NCI-H82 treated with DMSO at 0.1 percent for 48 hours (cell line): ENCODE measurements around the gene SCO1.
"Not testable (repeated sequence)": the region's sequence is repeated elsewhere in the genome, so short reads cannot be mapped to it uniquely, and the experiment has no call there.

Source experiments
- DNase-seq: peaks from one replicate; lab custom pipeline; 2025; ENCODE audit not compliant: unreplicated experiment; lab: John Stamatoyannopoulos, UW

The SCO1 gene

DNA sequence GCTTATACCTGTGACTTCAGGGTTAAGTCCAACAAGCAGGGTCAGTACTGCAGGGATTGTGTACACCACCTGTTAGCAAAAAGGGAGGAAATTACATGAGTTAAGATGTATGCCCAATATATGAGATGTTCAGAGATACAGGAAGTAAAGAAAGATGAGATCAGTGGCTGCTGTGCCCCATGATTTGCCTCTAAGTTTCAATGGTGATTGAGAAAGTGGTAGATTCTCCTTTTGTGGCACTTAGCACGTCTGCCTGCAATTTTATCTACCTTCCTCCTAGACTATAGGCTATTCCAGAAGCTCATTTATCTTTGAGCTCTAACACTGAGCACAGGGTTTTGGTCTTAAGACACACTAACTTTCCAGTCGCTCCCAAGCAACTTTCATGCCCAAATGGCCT lies 28.9 kb upstream of the SCO1 start:
- no peak for DNase-seq

DNA sequence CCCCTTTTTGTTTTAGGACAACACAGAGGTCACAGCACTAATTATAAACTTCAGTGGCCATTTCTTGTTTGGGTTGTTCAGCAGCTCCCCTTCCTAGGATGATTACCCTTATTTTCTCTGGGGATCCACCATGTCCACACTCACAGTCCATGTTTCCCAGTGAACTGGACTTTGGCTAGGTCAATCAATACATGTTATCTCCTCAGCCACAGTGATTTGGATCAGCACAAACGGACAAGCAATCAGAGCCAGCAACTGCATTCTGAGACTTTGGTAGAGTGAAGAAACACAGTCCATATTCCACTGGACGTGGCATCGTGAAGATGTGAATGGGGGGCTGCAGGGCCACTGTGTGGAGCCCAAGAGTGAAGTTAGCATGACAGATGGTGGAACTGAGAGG lies 27.9 kb upstream of the SCO1 start:
- no peak for DNase-seq

- DNase-seq, result no peak
These were observed 27.3 kb upstream of the SCO1 start for GRCh38 chr17:10724546-10725195.

DNA sequence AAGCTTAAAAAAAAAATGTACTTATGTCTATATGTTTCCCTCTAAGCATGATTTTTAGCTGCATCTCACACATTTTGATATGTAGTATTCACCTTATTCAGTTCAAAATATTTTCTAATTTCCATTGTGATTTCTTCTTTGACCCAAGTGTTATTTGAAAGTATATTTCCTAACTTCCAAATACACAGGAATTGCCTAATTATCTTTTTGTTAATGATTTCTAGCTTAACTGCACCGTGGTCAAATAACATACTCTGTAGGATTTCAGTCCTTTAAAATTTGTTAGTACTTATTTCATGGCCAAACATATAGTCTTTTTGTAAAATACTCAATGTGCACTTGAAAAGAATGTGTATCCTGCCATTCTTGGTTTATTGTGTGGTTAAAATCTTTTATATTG lies 21.2 kb upstream of the SCO1 start:
- no peak for DNase-seq

GRCh38 chr17:10716218-10716617 lies 18.9 kb upstream of the SCO1 start:
- DNase-seq, result no peak

- DNase-seq, result no peak
These were observed 16.0 kb upstream of the SCO1 start for GRCh38 chr17:10713318-10713717.

GRCh38 chr17:10705727-10706126 lies 8.4 kb upstream of the SCO1 start:
- DNase-seq, result peak; percentile 95

DNA sequence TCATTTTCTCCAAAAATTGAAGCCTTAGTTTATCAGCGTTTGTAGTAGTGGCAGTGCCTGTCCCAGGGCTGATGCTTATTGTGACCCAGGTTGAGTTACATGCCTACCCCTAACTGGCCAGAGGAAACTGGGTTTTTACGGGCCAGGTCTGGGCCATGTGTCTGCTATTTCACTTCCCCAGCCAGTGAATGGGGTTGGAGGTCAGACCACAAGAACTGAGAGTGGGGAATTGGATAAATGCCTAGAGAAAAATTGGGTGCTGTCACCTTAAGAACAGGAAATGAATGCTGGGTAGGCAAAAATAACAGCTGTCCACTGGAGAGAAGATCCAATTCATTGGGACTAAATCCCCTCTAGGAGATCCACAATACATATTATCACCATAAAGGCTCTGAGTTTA lies 5.2 kb upstream of the SCO1 start:
- DNase-seq, result peak; percentile 94

DNA sequence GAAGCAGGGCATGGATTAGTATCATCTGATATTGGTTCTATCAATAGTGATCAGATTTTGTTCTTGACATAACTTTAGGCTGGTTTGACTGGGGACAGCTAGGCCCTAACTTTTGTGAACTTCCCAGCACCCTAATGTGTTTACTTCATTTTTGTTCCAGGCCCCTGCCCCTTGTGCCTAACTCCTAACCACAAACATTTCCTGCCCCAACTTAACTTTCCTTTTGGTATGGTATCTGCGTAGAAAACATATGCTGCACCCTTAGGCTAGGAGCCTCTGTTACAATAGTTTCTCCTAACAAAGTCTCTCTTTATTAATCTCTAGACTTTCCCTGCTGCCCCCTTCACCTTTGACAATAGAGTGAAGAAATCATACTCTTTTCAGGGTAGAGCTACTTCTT lies 2.5 kb upstream of the SCO1 start:
- no peak for DNase-seq

DNA sequence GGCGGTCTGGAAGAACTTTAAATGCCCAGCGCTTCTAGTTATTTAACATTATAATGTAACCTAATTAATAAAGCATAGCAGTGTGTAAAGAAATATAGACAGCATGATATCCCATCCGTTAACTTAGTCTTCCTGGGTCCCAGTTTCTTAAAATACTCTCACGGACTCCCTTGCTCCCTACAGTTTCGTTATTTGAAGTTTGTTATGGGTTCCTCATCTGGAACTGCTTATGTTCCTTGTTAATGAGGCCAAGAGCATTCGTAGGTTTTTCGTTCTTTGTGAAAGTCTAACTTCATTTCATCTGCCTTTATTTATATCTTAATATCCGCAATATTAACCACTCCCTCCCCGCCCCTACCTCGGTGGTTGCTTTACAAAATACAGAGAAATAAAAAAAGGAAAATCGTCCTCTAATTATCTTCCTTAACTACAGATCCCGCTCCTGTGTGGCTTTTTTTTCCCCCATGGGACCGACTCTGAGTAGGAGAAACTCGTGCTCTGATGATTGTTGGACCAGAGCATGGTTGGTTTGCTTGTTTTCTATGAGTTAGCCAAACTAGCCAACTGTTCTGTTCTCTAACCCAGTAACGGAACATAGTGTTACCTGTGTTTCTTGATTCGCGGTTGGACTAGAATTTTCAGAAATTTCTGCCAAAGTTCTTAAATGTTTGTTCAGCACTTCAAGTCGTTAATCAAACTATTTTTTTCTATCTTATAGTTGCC lies 924 bp upstream of the SCO1 start:
- no peak for DNase-seq

DNA sequence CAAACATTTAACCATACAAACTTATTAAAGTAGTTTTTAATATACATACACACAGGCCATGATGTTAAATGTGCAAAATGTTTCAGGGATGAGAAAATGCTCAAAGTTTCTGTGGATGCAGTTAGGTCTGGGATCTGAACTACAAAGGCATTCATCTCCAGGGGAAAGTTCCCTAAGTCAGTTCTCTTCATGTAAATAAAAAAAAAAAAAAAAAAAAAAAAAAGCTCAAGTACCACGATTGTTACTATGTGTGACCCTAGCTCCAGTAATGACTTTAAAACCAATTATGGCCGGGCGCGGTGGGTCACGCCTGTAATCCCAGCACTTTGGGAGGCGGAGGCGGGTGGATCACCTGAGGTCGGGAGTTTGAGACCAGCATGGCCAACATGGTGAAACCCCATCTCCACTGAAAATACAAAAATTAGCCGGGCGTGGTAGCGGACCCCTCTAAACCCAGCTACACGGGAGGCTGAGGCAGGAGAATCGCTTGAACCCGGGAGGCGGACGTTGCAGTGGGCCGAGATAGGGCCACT lies 1.4 kb downstream of the SCO1 start:
- DNase-seq, result not testable (repeated sequence)

DNA sequence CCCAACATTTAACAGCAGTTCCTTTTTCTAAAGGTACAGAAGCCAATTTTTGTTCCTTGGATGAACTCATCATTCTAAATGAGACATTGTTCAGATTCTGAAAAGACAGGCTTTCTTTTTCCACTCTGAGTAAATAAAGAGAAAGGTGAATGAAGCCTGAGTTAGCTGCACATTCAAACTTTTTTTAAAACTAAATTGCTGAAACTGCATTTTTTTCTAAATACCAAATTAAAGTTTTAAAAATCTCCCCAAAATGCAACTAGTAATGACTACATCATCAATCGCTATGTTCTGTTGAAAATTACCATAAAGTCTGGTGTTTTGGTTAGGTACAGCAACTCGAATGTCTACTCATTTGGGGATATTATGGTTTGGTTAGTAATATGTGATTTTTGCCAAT lies 9.8 kb downstream of the SCO1 start:
- no peak for DNase-seq

- DNase-seq, result peak; percentile 39
These were observed 13.5 kb downstream of the SCO1 start for GRCh38 chr17:10683853-10684252.

GRCh38 chr17:10681866-10682446 lies 15.4 kb downstream of the SCO1 start:
- DNase-seq, result no peak

- no peak for DNase-seq
These were observed 22.6 kb downstream of the SCO1 start for GRCh38 chr17:10674704-10675103.

DNA sequence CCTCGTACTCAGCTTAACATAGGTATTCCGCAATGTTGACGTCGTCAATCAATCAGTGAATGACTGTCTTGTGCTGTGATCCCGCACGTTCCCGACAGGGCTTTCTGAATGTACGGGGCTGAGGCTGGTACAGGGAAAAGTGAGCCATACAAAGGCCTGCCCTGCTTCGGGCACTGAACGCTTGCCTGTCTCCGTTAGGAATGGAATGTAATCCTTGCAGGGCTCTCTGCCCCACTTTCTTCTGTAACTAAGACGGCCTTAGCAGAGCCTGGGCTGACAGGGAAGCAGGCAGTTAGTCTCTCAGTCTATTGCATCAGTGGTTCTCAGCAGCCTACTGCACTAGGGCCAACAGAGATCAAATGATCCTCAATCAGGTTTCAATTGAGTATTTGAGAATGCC lies 24.0 kb downstream of the SCO1 start:
- DNase-seq, result no peak

- DNase-seq, result no peak
These were observed 28.6 kb downstream of the SCO1 start for GRCh38 chr17:10668775-10669174.

DNA sequence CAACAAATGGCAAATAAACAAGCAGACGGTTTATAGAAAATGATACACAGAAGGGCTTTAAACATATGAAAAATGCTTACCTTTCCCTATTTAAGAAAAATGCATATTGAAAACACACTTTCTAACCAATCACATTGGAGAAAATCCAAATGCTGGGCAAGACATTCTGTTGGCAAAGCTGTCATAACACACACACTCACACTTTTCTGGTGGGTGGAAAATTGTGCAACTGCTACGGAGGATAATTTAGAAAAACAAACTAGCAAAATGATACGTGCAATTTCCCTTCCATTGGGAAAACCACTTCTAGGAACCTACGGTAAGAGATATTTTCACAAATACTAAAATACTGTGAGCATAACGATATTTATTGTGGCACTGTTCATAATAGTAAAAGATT lies 30.4 kb downstream of the SCO1 start:
- no peak for DNase-seq

- DNase-seq, result no peak
These were observed 32.8 kb downstream of the SCO1 start for GRCh38 chr17:10664571-10664970.

GRCh38 chr17:10663231-10663630 lies 34.1 kb downstream of the SCO1 start:
- no peak for DNase-seq

GRCh38 chr17:10661437-10661836 lies 35.9 kb downstream of the SCO1 start:
- peak; percentile 43 for DNase-seq

DNA sequence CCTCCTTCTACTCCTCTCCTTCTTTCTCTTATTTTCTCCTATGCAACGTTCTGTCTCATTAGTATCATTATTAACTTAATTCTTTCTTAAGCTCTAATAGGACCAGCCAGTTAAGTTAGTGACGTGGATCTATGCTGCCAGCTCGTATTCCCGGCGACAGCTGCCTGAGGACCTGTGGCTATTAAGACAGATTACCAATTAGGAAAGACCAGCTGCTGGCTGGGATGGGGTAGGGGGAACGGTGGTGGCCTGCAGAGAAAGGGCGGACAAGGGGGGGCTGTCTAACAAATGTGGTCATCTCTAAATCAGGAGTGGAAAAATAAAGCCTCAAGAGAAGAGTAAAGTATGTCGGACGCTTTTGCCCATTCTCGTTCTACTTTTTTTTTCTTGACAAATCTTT lies 39.5 kb downstream of the SCO1 start:
- peak; percentile 99 for DNase-seq
